CD4-positive, alpha-beta memory T cell (primary cell): Measurements from ENCODE around the gene NUBPL. TPM values are rescaled to one million over a fixed set of nuclear protein-coding genes. Genes with fewer than 3 reads are reported as not detected.

Experiments
- polyA plus RNA-seq, 2 donors: library from polyadenylated mRNA; unstranded; fragments of 300-500 nt; fragmentation: Illumina TruSeq; gene quantifications; one replicate each; pipeline ENCODE4 v1.2.3, GENCODE V29; 2021
- total RNA-seq, 2 experiments: library from RNA; stranded (reverse); gene quantifications; one replicate each; pipeline ENCODE4 v1.2.3, GENCODE V29; 2021

NUBPL gene
- total and polyA plus RNA-seq, 4 experiments from 2014 or later = 7.2 to 10.1 (median 7.4) TPM

Other genes starting within 250 kb of the NUBPL start
- gene HEATR5A, start 140.9 kb upstream of the NUBPL start, total RNA-seq = 10 to 100 TPM; 15.1 to 16.4 TPM
- 1 to 10 TPM; 5.4 to 9.1 TPM for gene HEATR5A, start 140.9 kb upstream of the NUBPL start, polyA plus RNA-seq
- 10 to 100 TPM; 15.1 to 20.2 TPM for gene DTD2, start 103.9 kb upstream of the NUBPL start, total RNA-seq
- 10 to 100 TPM; 13.9 to 27.0 TPM for gene DTD2, start 103.9 kb upstream of the NUBPL start, polyA plus RNA-seq
- gene GPR33, start 73.4 kb upstream of the NUBPL start, total RNA-seq = not detected
- gene GPR33, start 73.4 kb upstream of the NUBPL start, polyA plus RNA-seq = not detected